ENCODE data around the gene C2CD3. TPM values are rescaled to one million over a fixed set of nuclear protein-coding genes. Genes with fewer than 3 reads are reported as not detected.

Gene C2CD3
- total and polyA plus RNA-seq, 4 donors: 3.1 to 14.5 (median 6.7) TPM

DNA sequence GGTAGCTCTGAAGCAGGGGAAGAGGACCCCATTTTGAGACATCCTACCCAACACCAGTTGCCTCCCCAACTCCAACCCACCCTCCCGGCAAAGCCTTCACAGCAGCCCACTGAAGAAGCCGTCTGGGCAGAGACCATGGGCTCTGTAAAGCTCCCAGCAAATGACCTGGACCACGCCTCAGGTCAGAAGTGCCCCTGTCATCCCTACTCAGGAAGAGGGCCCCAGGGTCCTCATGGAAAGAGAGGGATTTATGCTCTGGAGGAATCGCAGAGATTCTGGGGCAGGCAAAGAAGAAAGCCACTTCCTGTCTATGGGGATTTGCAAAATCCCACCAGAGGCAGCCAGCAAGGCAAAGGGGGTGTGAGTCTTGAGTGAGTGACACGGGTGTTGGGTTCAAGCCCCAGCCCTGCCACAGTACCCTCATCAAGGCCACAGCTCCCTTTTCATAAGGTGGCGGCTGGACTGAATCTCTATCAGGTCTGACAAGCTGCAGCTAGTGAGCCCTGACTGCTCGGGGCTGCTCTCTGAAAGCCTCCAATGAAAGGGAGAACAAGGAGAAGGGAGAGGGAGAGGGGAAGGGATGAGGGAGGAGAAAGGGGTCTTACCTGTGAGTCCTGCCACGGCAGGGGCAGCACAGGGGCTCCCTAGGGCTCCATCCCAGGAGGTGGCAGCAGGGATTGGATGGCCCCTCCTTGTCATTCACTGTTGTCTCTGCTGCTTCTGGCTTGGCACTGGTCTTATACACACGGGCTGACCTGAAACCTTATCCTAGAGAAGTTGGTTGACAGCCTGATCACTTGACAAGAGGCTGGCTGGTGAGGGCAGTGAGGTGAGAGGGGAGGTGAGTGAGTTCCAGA is 162.2 kb downstream of the C2CD3 start, which contains the start of gene UCP3:
UCP3 (minus strand) TSS at position 713 of the 857 bp plus-strand sequence. CDS start 2,043 bp downstream, outside the sequence.
- peaks cover 0 to 5% (median 3%) of the 10 kb centered on the region in 4 donors for H3K4me1 ChIP-seq (ENCODE audit: control insufficient read depth in 4 of 4, insufficient read depth in 4 of 4, low read length in 3 of 4)
- 83% methylated on average over 9 of the region's 9 CpGs for WGBS
- no peak within 1 kb of the TSS for H3K27ac ChIP-seq (ENCODE audit: low read depth in 1 of 2, low read length in 2 of 2)
- H3K9ac ChIP-seq (ENCODE audit: low read depth in 1 of 2, low read length in 2 of 2): no peak within 1 kb of the TSS
- H3K27me3 ChIP-seq (ENCODE audit: control insufficient read depth in 4 of 4, insufficient read depth in 4 of 4, low read length in 3 of 4): no peaks in the 10 kb centered on the region
- DNase-seq (ENCODE audit: low spot score): no peak
- no peak within 1 kb of the TSS for H3K4me3 ChIP-seq (ENCODE audit: low read depth in 1 of 3, low read length in 3 of 3)
- TF ChIP-seq, protein P1, sequence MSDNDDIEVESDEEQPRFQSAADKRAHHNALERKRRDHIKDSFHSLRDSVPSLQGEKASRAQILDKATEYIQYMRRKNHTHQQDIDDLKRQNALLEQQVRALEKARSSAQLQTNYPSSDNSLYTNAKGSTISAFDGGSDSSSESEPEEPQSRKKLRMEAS (IDR thresholded peaks at IDR 0.05): no peak
- no peak for TF ChIP-seq TAF1 (conservative IDR thresholded peaks at IDR 0.05)
- no peak for TF ChIP-seq EGR1 (IDR thresholded peaks at IDR 0.05; ENCODE audit: low read depth in 2 of 2)
- TF ChIP-seq JUND (IDR thresholded peaks at IDR 0.05): no peak
- no peak for TF ChIP-seq YY1 (IDR thresholded peaks at IDR 0.05)
- TF ChIP-seq, protein P2, sequence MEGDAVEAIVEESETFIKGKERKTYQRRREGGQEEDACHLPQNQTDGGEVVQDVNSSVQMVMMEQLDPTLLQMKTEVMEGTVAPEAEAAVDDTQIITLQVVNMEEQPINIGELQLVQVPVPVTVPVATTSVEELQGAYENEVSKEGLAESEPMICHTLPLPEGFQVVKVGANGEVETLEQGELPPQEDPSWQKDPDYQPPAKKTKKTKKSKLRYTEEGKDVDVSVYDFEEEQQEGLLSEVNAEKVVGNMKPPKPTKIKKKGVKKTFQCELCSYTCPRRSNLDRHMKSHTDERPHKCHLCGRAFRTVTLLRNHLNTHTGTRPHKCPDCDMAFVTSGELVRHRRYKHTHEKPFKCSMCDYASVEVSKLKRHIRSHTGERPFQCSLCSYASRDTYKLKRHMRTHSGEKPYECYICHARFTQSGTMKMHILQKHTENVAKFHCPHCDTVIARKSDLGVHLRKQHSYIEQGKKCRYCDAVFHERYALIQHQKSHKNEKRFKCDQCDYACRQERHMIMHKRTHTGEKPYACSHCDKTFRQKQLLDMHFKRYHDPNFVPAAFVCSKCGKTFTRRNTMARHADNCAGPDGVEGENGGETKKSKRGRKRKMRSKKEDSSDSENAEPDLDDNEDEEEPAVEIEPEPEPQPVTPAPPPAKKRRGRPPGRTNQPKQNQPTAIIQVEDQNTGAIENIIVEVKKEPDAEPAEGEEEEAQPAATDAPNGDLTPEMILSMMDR (IDR thresholded peaks at IDR 0.05; ENCODE audit: low read depth, low read length, missing input control): no peak
- no peak for TF ChIP-seq GABPA (IDR thresholded peaks at IDR 0.05 in 1 of 2, conservative IDR thresholded peaks at IDR 0.05 in 1 of 2)
- TF ChIP-seq SP1 (IDR thresholded peaks at IDR 0.05): no peak
- no peaks in the 10 kb centered on the region for H3K36me3 ChIP-seq (ENCODE audit: control insufficient read depth in 4 of 4, insufficient read depth in 3 of 4, low read depth in 1 of 4, low read length in 3 of 4)
- no peaks in the 10 kb centered on the region for H3K9me3 ChIP-seq (ENCODE audit: control insufficient read depth in 4 of 4, low read length in 3 of 4)

DNA sequence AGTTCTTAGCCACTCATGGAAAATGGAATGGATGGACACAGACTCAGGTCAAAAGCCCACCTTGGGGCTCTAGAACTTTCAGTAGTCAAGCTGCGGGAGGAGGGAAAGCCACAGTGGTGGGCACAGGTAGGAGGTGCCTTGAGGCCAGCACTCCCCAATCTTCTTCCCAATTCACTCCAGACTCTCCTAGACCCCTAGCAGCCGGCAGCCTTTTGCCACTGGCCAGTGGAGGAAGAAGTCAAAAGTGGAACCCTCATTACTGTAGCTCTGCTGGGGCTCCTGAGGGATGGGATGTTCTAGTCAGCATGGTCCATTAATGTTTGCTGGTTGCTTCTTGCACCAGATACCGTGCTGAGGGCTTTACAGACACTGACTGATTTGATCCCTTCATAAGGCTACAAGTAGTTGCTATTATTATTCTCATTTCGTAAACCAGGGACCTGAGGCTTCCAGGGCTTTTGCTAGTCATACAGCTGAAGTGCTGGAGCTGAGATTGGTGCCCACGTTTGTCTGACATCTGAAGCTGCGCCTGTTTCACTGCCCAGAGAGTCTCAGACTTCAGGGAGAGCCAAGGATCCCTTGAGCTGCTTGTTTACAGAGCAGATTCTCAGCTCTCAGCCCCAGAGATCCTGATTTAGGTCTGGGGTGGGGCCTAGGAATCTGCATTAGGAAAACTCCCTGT is 163.0 kb downstream of the C2CD3 start:
- no peak for TF ChIP-seq TAF1 (conservative IDR thresholded peaks at IDR 0.05)
- WGBS: 93% methylated on average over 6 of the region's 6 CpGs
- Histone ChIP-seq H3K27ac (ENCODE audit: low read depth in 1 of 2, low read length in 2 of 2) (no peak overlapping the region), H3K9ac (ENCODE audit: low read depth in 1 of 2, low read length in 2 of 2) (no peak overlapping the region), H3K27me3 (ENCODE audit: control insufficient read depth in 4 of 4, insufficient read depth in 4 of 4, low read length in 3 of 4) (no peaks in the 10 kb centered on the region), H3K4me1 (ENCODE audit: control insufficient read depth in 4 of 4, insufficient read depth in 4 of 4, low read length in 3 of 4) (peaks cover 0 to 5% (median 3%) of the 10 kb centered on the region in 4 donors), H3K9me3 (ENCODE audit: control insufficient read depth in 4 of 4, low read length in 3 of 4) (no peaks in the 10 kb centered on the region), H3K4me3 (ENCODE audit: low read depth in 1 of 3, low read length in 3 of 3) (no peak overlapping the region), H3K36me3 (ENCODE audit: control insufficient read depth in 4 of 4, insufficient read depth in 3 of 4, low read depth in 1 of 4, low read length in 3 of 4) (peaks cover 0 to 5% (median 0%) of the 10 kb centered on the region in 4 donors)
- peak; percentile 32 for DNase-seq (ENCODE audit: low spot score)

DNA sequence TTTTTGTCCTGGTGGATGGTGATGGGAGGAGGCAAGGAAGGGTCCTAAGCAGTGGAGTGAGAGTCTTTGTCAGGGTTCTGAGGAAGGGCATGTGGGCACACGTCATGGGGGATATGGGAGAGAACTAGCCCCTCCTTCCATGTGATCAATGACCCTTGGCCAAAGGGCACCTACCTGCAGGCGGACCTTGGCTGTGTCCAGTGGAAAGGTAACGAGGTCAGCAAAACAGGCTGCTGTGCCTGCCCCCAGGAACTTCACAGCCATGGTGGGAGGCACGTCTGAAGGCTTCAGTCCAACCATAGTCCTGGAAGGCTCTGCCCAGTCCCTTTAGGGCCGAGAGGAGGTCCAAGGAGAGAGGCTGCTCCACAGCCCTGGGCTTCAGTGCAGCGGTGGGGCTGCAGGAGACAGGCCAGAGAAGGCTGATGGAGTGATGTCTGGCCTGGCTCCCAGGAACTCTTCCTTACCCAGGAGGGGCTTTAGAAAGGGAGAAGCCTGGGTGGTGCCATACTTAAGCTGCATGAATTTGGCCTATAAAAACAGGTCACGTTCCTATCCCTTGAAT is 164.0 kb downstream of the C2CD3 start:
- Histone ChIP-seq H3K4me1 (ENCODE audit: control insufficient read depth in 4 of 4, insufficient read depth in 4 of 4, low read length in 3 of 4) (peaks cover 0 to 5% (median 3%) of the 10 kb centered on the region in 4 donors), H3K9me3 (ENCODE audit: control insufficient read depth in 4 of 4, low read length in 3 of 4) (no peaks in the 10 kb centered on the region), H3K27me3 (ENCODE audit: control insufficient read depth in 4 of 4, insufficient read depth in 4 of 4, low read length in 3 of 4) (no peaks in the 10 kb centered on the region), H3K9ac (ENCODE audit: low read depth in 1 of 2, low read length in 2 of 2) (no peak overlapping the region), H3K27ac (ENCODE audit: low read depth in 1 of 2, low read length in 2 of 2) (no peak overlapping the region), H3K4me3 (ENCODE audit: low read depth in 1 of 3, low read length in 3 of 3) (no peak overlapping the region), H3K36me3 (ENCODE audit: control insufficient read depth in 4 of 4, insufficient read depth in 3 of 4, low read depth in 1 of 4, low read length in 3 of 4) (peaks cover 0 to 5% (median 0%) of the 10 kb centered on the region in 4 donors)
- WGBS: 64% methylated on average over 7 of the region's 7 CpGs
- TF ChIP-seq HNF4G (IDR thresholded peaks at IDR 0.05) (peak; percentile 31), RXRA (IDR thresholded peaks at IDR 0.05) (peak in 1 of 2 donors; percentile 22), JUND (IDR thresholded peaks at IDR 0.05) (no peak), GABPA (IDR thresholded peaks at IDR 0.05 in 1 of 2, conservative IDR thresholded peaks at IDR 0.05 in 1 of 2) (no peak), NR2F2 (IDR thresholded peaks at IDR 0.05) (no peak), HNF4A (conservative IDR thresholded peaks at IDR 0.05) (peak; percentile 70 to 86)
- TF ChIP-seq, protein P3, sequence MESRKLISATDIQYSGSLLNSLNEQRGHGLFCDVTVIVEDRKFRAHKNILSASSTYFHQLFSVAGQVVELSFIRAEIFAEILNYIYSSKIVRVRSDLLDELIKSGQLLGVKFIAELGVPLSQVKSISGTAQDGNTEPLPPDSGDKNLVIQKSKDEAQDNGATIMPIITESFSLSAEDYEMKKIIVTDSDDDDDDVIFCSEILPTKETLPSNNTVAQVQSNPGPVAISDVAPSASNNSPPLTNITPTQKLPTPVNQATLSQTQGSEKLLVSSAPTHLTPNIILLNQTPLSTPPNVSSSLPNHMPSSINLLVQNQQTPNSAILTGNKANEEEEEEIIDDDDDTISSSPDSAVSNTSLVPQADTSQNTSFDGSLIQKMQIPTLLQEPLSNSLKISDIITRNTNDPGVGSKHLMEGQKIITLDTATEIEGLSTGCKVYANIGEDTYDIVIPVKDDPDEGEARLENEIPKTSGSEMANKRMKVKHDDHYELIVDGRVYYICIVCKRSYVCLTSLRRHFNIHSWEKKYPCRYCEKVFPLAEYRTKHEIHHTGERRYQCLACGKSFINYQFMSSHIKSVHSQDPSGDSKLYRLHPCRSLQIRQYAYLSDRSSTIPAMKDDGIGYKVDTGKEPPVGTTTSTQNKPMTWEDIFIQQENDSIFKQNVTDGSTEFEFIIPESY (IDR thresholded peaks at IDR 0.05): no peak
- peak; percentile 38 for DNase-seq (ENCODE audit: low spot score)

Measured in liver (tissue), 9 donors.